ENCODE data around the gene CD82. TPM values are rescaled to one million over a fixed set of nuclear protein-coding genes. Genes with fewer than 3 reads are reported as not detected.

CD82 gene
- polyA plus RNA-seq, 1 donor (not counting 4 experiments of a cell fraction or from before 2014, with no cell fraction given), result 118 TPM

- Histone ChIP-seq H3K4me2 (ENCODE audit: control insufficient read depth, extremely low read depth, insufficient read depth, low read depth, low read length) (no peak overlapping the region), H4K20me1 (ENCODE audit: control insufficient read depth, extremely low read depth, insufficient read depth, low read length) (no peaks in the 10 kb centered on the region), H3K9ac (ENCODE audit: control insufficient read depth, extremely low read depth, insufficient read depth, low read length) (no peak overlapping the region), H3K4me1 (ENCODE audit: control insufficient read depth, extremely low read depth, insufficient read depth, low read length) (no peaks in the 10 kb centered on the region), H3K4me3 (ENCODE audit: control insufficient read depth in 2 of 3, extremely low read depth in 1 of 3, insufficient read depth in 2 of 3, low read depth in 1 of 3, low read length in 3 of 3) (no peak overlapping the region), H3K9me1 (ENCODE audit: control insufficient read depth, extremely low read depth, insufficient read depth, low read length) (no peaks in the 10 kb centered on the region), H3K36me3 (ENCODE audit: control insufficient read depth in 2 of 2, extremely low read depth in 1 of 2, insufficient read depth in 2 of 2, low read length in 2 of 2) (no peaks in the 10 kb centered on the region), H3K27me3 (ENCODE audit: control insufficient read depth, extremely low read depth, insufficient read depth, low read length) (peaks cover 32% of the 10 kb centered on the region), H2AFZ (ENCODE audit: control insufficient read depth, low read length) (no peak overlapping the region), H3K27ac (ENCODE audit: control insufficient read depth, insufficient read depth, low read length) (no peak overlapping the region), H3K79me2 (ENCODE audit: control insufficient read depth, insufficient read depth, low read length) (no peaks in the 10 kb centered on the region), H3K9me3 (ENCODE audit: control insufficient read depth, low read depth, low read length) (no peaks in the 10 kb centered on the region)
- DNase-seq (ENCODE audit: low read depth, low spot score), result no peak
- dilution Hi-C loops (cut with MboI; ENCODE audit: extremely low pct_ligation_motif_present, low sequenced_read_pairs), result no loop called here
- FAIRE-seq, result no peak
- TF ChIP-seq EZH2 (IDR thresholded peaks at IDR 0.05; ENCODE audit: low read length), result no peak
- no peak for TF ChIP-seq CTCF (optimal IDR thresholded peaks at IDR 0.05 in 1 of 3, IDR thresholded peaks at IDR 0.05 in 1 of 3, conservative IDR thresholded peaks at IDR 0.05 in 1 of 3; ENCODE audit: extremely low read depth in 1 of 3, insufficient read depth in 2 of 3, low read length in 3 of 3)
These were observed 47.9 kb upstream of the CD82 start for GRCh38 chr11:44517541-44517940.

GRCh38 chr11:44518968-44519550 is 46.4 kb upstream of the CD82 start:
- Histone ChIP-seq H3K27me3 (ENCODE audit: control insufficient read depth, extremely low read depth, insufficient read depth, low read length) (peaks cover 27% of the 10 kb centered on the region), H3K36me3 (ENCODE audit: control insufficient read depth in 2 of 2, extremely low read depth in 1 of 2, insufficient read depth in 2 of 2, low read length in 2 of 2) (no peaks in the 10 kb centered on the region), H3K27ac (ENCODE audit: control insufficient read depth, insufficient read depth, low read length) (no peak overlapping the region), H3K4me2 (ENCODE audit: control insufficient read depth, extremely low read depth, insufficient read depth, low read depth, low read length) (no peak overlapping the region), H3K4me3 (ENCODE audit: control insufficient read depth in 2 of 3, extremely low read depth in 1 of 3, insufficient read depth in 2 of 3, low read depth in 1 of 3, low read length in 3 of 3) (no peak overlapping the region), H3K9me3 (ENCODE audit: control insufficient read depth, low read depth, low read length) (no peaks in the 10 kb centered on the region), H3K79me2 (ENCODE audit: control insufficient read depth, insufficient read depth, low read length) (no peaks in the 10 kb centered on the region), H2AFZ (ENCODE audit: control insufficient read depth, low read length) (no peak overlapping the region), H3K9me1 (ENCODE audit: control insufficient read depth, extremely low read depth, insufficient read depth, low read length) (no peaks in the 10 kb centered on the region), H4K20me1 (ENCODE audit: control insufficient read depth, extremely low read depth, insufficient read depth, low read length) (no peaks in the 10 kb centered on the region), H3K4me1 (ENCODE audit: control insufficient read depth, extremely low read depth, insufficient read depth, low read length) (no peaks in the 10 kb centered on the region), H3K9ac (ENCODE audit: control insufficient read depth, extremely low read depth, insufficient read depth, low read length) (no peak overlapping the region)
- FAIRE-seq (no peak), DNase-seq (ENCODE audit: low read depth, low spot score) (no peak)
- dilution Hi-C loops (cut with MboI; ENCODE audit: extremely low pct_ligation_motif_present, low sequenced_read_pairs), result no loop called here
- TF ChIP-seq EZH2 (IDR thresholded peaks at IDR 0.05; ENCODE audit: low read length), result no peak
- no peak for TF ChIP-seq CTCF (optimal IDR thresholded peaks at IDR 0.05 in 1 of 3, IDR thresholded peaks at IDR 0.05 in 1 of 3, conservative IDR thresholded peaks at IDR 0.05 in 1 of 3; ENCODE audit: extremely low read depth in 1 of 3, insufficient read depth in 2 of 3, low read length in 3 of 3)
